ENCODE results near the gene PIK3C2G. TPM values are rescaled to one million over a fixed set of nuclear protein-coding genes. Genes with fewer than 3 reads are reported as not detected.

PIK3C2G gene
- total and polyA plus RNA-seq, 10 of the 15 experiments (the other 5 are each of a cell fraction or from before 2014, with no cell fraction given), result not detected

GRCh38 chr12:18414671-18415070 lies 153.4 kb downstream of the PIK3C2G start:
- intact Hi-C loops (cut with micrococcal nuclease; ENCODE audit: unreplicated experiment), result no loop called here
- ChIA-PET SMC1A (ENCODE audit: uncharacterized antibody, unreplicated experiment) (no interaction called here), RAD21 (ENCODE audit: unreplicated experiment) (no interaction called here), POLR2A (no interaction called here), CTCF (no interaction called here)
- Histone ChIP-seq H3K4me2 (ENCODE audit: control insufficient read depth, insufficient read depth) (no peak overlapping the region), H2AFZ (ENCODE audit: control insufficient read depth, low read depth, low read length) (no peak overlapping the region), H3K27me3 (replicated peaks in 1 of 2; ENCODE audit: control insufficient read depth in 2 of 2, insufficient read depth in 2 of 2, low read length in 1 of 2) (no peaks in the 10 kb centered on the region), H3K9ac (ENCODE audit: control insufficient read depth, insufficient read depth, low read length) (no peak overlapping the region), H3K4me1 (ENCODE audit: control insufficient read depth, insufficient read depth, low read length) (no peaks in the 10 kb centered on the region), H3K27ac (ENCODE audit: control insufficient read depth, insufficient read depth) (no peak overlapping the region), H3K9me3 (replicated peaks; ENCODE audit: control insufficient read depth, insufficient read depth, low read length) (no peaks in the 10 kb centered on the region), H4K20me1 (ENCODE audit: control insufficient read depth, insufficient read depth) (no peaks in the 10 kb centered on the region), H3K4me3 (no peak overlapping the region), H3K79me2 (ENCODE audit: control insufficient read depth, insufficient read depth, low read length) (no peaks in the 10 kb centered on the region), H3K36me3 (ENCODE audit: control insufficient read depth in 2 of 2, insufficient read depth in 2 of 2, low read length in 1 of 2) (no peaks in the 10 kb centered on the region)
- no TSS peak for BruUV-seq (replicated peaks)
- in situ Hi-C loops (cut with MboI), result no loop called here
- TF ChIP-seq MYC (IDR thresholded peaks at IDR 0.05; ENCODE audit: insufficient read depth, insufficient read length, insufficient replicate concordance, low read length, severe bottlenecking) (no peak), RAD51 (IDR thresholded peaks at IDR 0.05) (no peak), SIN3A (IDR thresholded peaks at IDR 0.05; ENCODE audit: low read depth, low read length) (no peak)
- FAIRE-seq, result no peak
- no peak for ATAC-seq
- 51% methylated on average over 2 of the region's 2 CpGs for WGBS (ENCODE audit: insufficient coverage, insufficient replicate concordance, low lambda C conversion rate, missing lambda C conversion rate)
- no peak for DNase-seq (ENCODE audit: low read depth, low spot score)

GRCh38 chr12:18415227-18415626 lies 153.9 kb downstream of the PIK3C2G start:
- H3K4me1 ChIP-seq (ENCODE audit: control insufficient read depth, insufficient read depth, low read length), result no peaks in the 10 kb centered on the region
- ChIA-PET RAD21 (ENCODE audit: unreplicated experiment) (no interaction called here), SMC1A (ENCODE audit: uncharacterized antibody, unreplicated experiment) (no interaction called here), CTCF (interaction anchor here (0.6 kb wide), 1 partner anchor 12 kb away, joined by 3 read pairs; no protein-coding TSS in a partner anchor), POLR2A (no interaction called here)
- no peaks in the 10 kb centered on the region for H3K36me3 ChIP-seq (ENCODE audit: control insufficient read depth in 2 of 2, insufficient read depth in 2 of 2, low read length in 1 of 2)
- H3K9ac ChIP-seq (ENCODE audit: control insufficient read depth, insufficient read depth, low read length), result no peak overlapping the region
- no peak overlapping the region for H3K4me3 ChIP-seq
- intact Hi-C loops (cut with micrococcal nuclease; ENCODE audit: unreplicated experiment) (no loop called here), in situ Hi-C loops (cut with MboI) (no loop called here)
- no peaks in the 10 kb centered on the region for H4K20me1 ChIP-seq (ENCODE audit: control insufficient read depth, insufficient read depth)
- no peak for FAIRE-seq
- no TSS peak for BruUV-seq (replicated peaks)
- no peaks in the 10 kb centered on the region for H3K79me2 ChIP-seq (ENCODE audit: control insufficient read depth, insufficient read depth, low read length)
- no peak overlapping the region for H3K27ac ChIP-seq (ENCODE audit: control insufficient read depth, insufficient read depth)
- DNase-seq (ENCODE audit: low read depth, low spot score), result no peak
- H2AFZ ChIP-seq (ENCODE audit: control insufficient read depth, low read depth, low read length), result no peak overlapping the region
- WGBS (ENCODE audit: insufficient coverage, insufficient replicate concordance, low lambda C conversion rate, missing lambda C conversion rate), result under 1% methylated on average over 4 of the region's 4 CpGs
- no peak for TF ChIP-seq JUNB (IDR thresholded peaks at IDR 0.05)
- TF ChIP-seq HCFC1 (IDR thresholded peaks at IDR 0.05; ENCODE audit: low read length), result no peak
- no peak for TF ChIP-seq CBX3 (IDR thresholded peaks at IDR 0.05; ENCODE audit: borderline replicate concordance, low read depth)
- TF ChIP-seq ZZZ3 (IDR thresholded peaks at IDR 0.05; ENCODE audit: control insufficient read depth, insufficient read length, low read depth), result no peak
- no peak for TF ChIP-seq RBBP5 (conservative IDR thresholded peaks at IDR 0.05)
- no peak for TF ChIP-seq CBFB (IDR thresholded peaks at IDR 0.05; ENCODE audit: low read depth)
- no peak for TF ChIP-seq IRF4 (IDR thresholded peaks at IDR 0.05; ENCODE audit: low read depth, low read length)
- no peak for TF ChIP-seq CHD1 (IDR thresholded peaks at IDR 0.05; ENCODE audit: low read depth, low read length)
- no peak for TF ChIP-seq BCL11A (IDR thresholded peaks at IDR 0.05; ENCODE audit: low read depth, low read length)
- H3K4me2 ChIP-seq (ENCODE audit: control insufficient read depth, insufficient read depth), result no peak overlapping the region
- no peaks in the 10 kb centered on the region for H3K27me3 ChIP-seq (replicated peaks in 1 of 2; ENCODE audit: control insufficient read depth in 2 of 2, insufficient read depth in 2 of 2, low read length in 1 of 2)
- no peaks in the 10 kb centered on the region for H3K9me3 ChIP-seq (replicated peaks; ENCODE audit: control insufficient read depth, insufficient read depth, low read length)
- no peak for ATAC-seq

Measured in GM12878 (cell line).